HCT116 (cell line): Measurements from ENCODE around the gene PKHD1. TPM values are rescaled to one million over a fixed set of nuclear protein-coding genes. Genes with fewer than 3 reads are reported as not detected.

Experiments
- ATAC-seq: fragments of 200-7000 bp; cut with Tn5 transposase; 2 replicates; pipeline ENCODE4 v1.9.1; 2020; ENCODE audit warnings: mild to moderate bottlenecking, moderate library complexity
- BruUV-seq: library from RNA; stranded (reverse); fragments of 400-500 nt; replicated peaks from 2 replicates; lab custom pipeline; 2021; lab: Mats Ljungman, UMichigan
- CTCF ChIA-PET: fragments of 300-600 bp; sonication (Branson Sonifier 250); formaldehyde crosslinking; loops from one replicate; lab custom pipeline; 2021; ENCODE audit warnings: antibody characterized with exemption; lab: Charles Lee
- POLR2A ChIA-PET: fragments of 300-600, 350-600 bp; sonication (Branson Sonifier 250); formaldehyde crosslinking; loops from one replicate; lab custom pipeline; 2021; ENCODE audit warnings: antibody characterized with exemption; lab: Charles Lee
- RAD21 ChIA-PET, 2 experiments: fragments of 300-600 bp; sonication (Branson Sonifier 250); formaldehyde crosslinking; loops; one replicate each; lab custom pipeline; 2023; ENCODE audit warnings: low total read pairs in 2 of 2; ENCODE audit not compliant: uncharacterized antibody in 2 of 2, unreplicated experiment in 2 of 2, low non-redundant PET in 1 of 2; lab: Charles Lee
- DNase-seq: peaks from one replicate; pipeline ENCODE4 v3.0.0-alpha.2; 2010; ENCODE audit warnings: low read depth, low spot score
- H2AFZ ChIP-seq: fragments of 200-600 bp; shearing (Covaris generic), sonication (generic); 2 replicates; pipeline ENCODE4 v1.6.1; 2017; ENCODE audit warnings: low read depth, mixed run types, mixed read lengths, antibody characterized with exemption, low read length; ENCODE audit not compliant: poor library complexity, severe bottlenecking
- H3K27ac ChIP-seq: 2 replicates; pipeline ENCODE4 v1.5.1; 2012; ENCODE audit warnings: low read depth, low read length
- H3K27me3 ChIP-seq: fragments of 200-600 bp; sonication (generic); 2 replicates; pipeline ENCODE4 v1.6.1; 2016; ENCODE audit warnings: mixed run types, low read length, mixed read lengths; ENCODE audit not compliant: insufficient read depth
- H3K36me3 ChIP-seq, 2 experiments: fragments of 200-500 bp in 1 of 2; fragments of 200-600 bp in 1 of 2; sonication (Bioruptor generic) in 1 of 2; sonication (generic) in 1 of 2; 2 replicates each; pipeline versions ENCODE4 v1.5.1 to v1.6.1; 2014 to 2016; ENCODE audit warnings: low read length in 2 of 2, inconsistent platforms in 1 of 2, mixed read lengths in 1 of 2, mixed run types in 1 of 2; ENCODE audit not compliant: insufficient read depth in 2 of 2, control insufficient read depth in 1 of 2
- H3K4me1 ChIP-seq, 2 experiments: fragments of 200-600 bp in 1 of 2; sonication (generic) in 1 of 2; 2 replicates each; pipeline versions ENCODE4 v1.5.1 to v1.6.1; 2012 to 2017; ENCODE audit warnings: low read length in 2 of 2, inconsistent platforms in 1 of 2, mild to moderate bottlenecking in 1 of 2, mixed read lengths in 1 of 2, mixed run types in 1 of 2, moderate library complexity in 1 of 2; ENCODE audit not compliant: insufficient read depth in 2 of 2, control insufficient read depth in 1 of 2
- H3K4me2 ChIP-seq: fragments of 200-600 bp; sonication (generic); 2 replicates; pipeline ENCODE4 v1.6.1; 2017; ENCODE audit warnings: mixed run types, low read length, mixed read lengths
- H3K4me3 ChIP-seq, 2 experiments: fragments of 200-600 bp in 1 of 2; sonication (generic) in 1 of 2; replicated peaks in 1 of 2; 2 replicates each; pipeline ENCODE4 v1.5.1; 2011 to 2016; ENCODE audit warnings: low read length in 2 of 2, control low read depth in 1 of 2, low read depth in 1 of 2, mild to moderate bottlenecking in 1 of 2, mixed read lengths in 1 of 2, mixed run types in 1 of 2
- H3K79me2 ChIP-seq: fragments of 200-600 bp; sonication (generic); 2 replicates; pipeline ENCODE4 v1.6.1; 2017; ENCODE audit warnings: mild to moderate bottlenecking, mixed run types, low read length, moderate library complexity, mixed read lengths; ENCODE audit not compliant: insufficient read depth
- H3K9ac ChIP-seq: fragments of 200-600 bp; sonication (generic); 2 replicates; pipeline ENCODE4 v1.6.1; 2016; ENCODE audit warnings: low read length, mixed read lengths
- H3K9me2 ChIP-seq: fragments of 200-600 bp; sonication (generic), shearing (Covaris generic); 2 replicates; pipeline ENCODE4 v1.6.1; 2017; ENCODE audit warnings: mixed run types, mild to moderate bottlenecking, moderate library complexity; ENCODE audit not compliant: insufficient read depth
- H3K9me3 ChIP-seq, 2 experiments: fragments of 200-500 bp in 1 of 2; fragments of 200-600 bp in 1 of 2; sonication (Bioruptor generic) in 1 of 2; sonication (generic) in 1 of 2; 2 replicates each; pipeline ENCODE4 v1.6.1; 2014 to 2017; ENCODE audit warnings: low read length in 2 of 2, mixed read lengths in 2 of 2, inconsistent platforms in 1 of 2, low read depth in 1 of 2, mild to moderate bottlenecking in 1 of 2, mixed run types in 1 of 2, moderate library complexity in 1 of 2; ENCODE audit not compliant: control insufficient read depth in 1 of 2, insufficient read depth in 1 of 2
- H4K20me1 ChIP-seq: fragments of 200-600 bp; sonication (generic), shearing (Covaris generic); 2 replicates; pipeline ENCODE4 v1.6.1; 2017; ENCODE audit warnings: mixed run types, mild to moderate bottlenecking, moderate library complexity; ENCODE audit not compliant: insufficient read depth
- ATF3 ChIP-seq: IDR thresholded peaks from 2 replicates; pipeline ENCODE4 v1.6.1; 2012
- CBX3 ChIP-seq: IDR thresholded peaks from 2 replicates; pipeline ENCODE4 v1.6.1; 2012; ENCODE audit warnings: low read depth
- CEBPB ChIP-seq: IDR thresholded peaks from 2 replicates; pipeline ENCODE4 v1.6.1; 2012; ENCODE audit warnings: low read depth
- CTCF ChIP-seq, 3 experiments: fragments of 200-600 bp in 1 of 3; sonication (generic) in 1 of 3; IDR thresholded peaks in 2 of 3; conservative IDR thresholded peaks in 1 of 3; 2 replicates each; pipeline ENCODE4 v1.5.1; 2012 to 2017; ENCODE audit warnings: low read depth in 2 of 3, low read length in 2 of 3, antibody characterized with exemption in 1 of 3, borderline replicate concordance in 1 of 3, control low read depth in 1 of 3, mild to moderate bottlenecking in 1 of 3, mixed read lengths in 1 of 3, mixed run types in 1 of 3, moderate library complexity in 1 of 3; ENCODE audit not compliant: insufficient read depth in 1 of 3
- EGR1 ChIP-seq: IDR thresholded peaks from 2 replicates; pipeline ENCODE4 v1.6.1; 2012; ENCODE audit warnings: low read depth
- ELF1 ChIP-seq: IDR thresholded peaks from 2 replicates; pipeline ENCODE4 v1.6.1; 2012; ENCODE audit warnings: low read depth, borderline replicate concordance
- EZH2 ChIP-seq: fragments of 200-600 bp; sonication (generic); IDR thresholded peaks from 2 replicates; pipeline ENCODE4 v1.6.1; 2017; ENCODE audit warnings: antibody characterized with exemption, mixed run types
- FOSL1 ChIP-seq: IDR thresholded peaks from 2 replicates; pipeline ENCODE4 v1.6.1; 2012; ENCODE audit warnings: low read depth
- RAD21 ChIP-seq: IDR thresholded peaks from 2 replicates; pipeline ENCODE4 v1.6.1; 2012; ENCODE audit warnings: low read depth, mild to moderate bottlenecking
- SP1 ChIP-seq: IDR thresholded peaks from 2 replicates; pipeline ENCODE4 v1.6.1; 2012; ENCODE audit warnings: low read depth
- SRF ChIP-seq: IDR thresholded peaks from 2 replicates; pipeline ENCODE4 v1.6.1; 2012; ENCODE audit warnings: low read depth
- TCF7L2 ChIP-seq: IDR thresholded peaks from 2 replicates; pipeline ENCODE4 v1.7.0; 2011; ENCODE audit warnings: borderline replicate concordance, inconsistent platforms; ENCODE audit not compliant: insufficient read depth, insufficient read length; ENCODE audit errors: extremely low read depth
- ZBTB33 ChIP-seq: IDR thresholded peaks from 2 replicates; pipeline ENCODE4 v1.6.1; 2011; ENCODE audit warnings: mild to moderate bottlenecking, low read length, moderate library complexity; ENCODE audit not compliant: insufficient replicate concordance; ENCODE audit errors: extremely low read depth
- ZFX ChIP-seq: fragments of 450-650 bp; IDR thresholded peaks from 2 replicates; pipeline ENCODE4 v1.6.1; 2017
- intact Hi-C: fragments of 100-400 bp; cut with micrococcal nuclease; formaldehyde crosslinking; loops from 2 replicates; pipeline ENCODE4 v1.10.0; 2022
- total RNA-seq: library from RNA; stranded (reverse); gene quantifications from one replicate; pipeline ENCODE4 v1.2.1, GENCODE V29; 2021; ENCODE audit not compliant: unreplicated experiment

Gene PKHD1
- total RNA-seq, 1 experiment from 2014 or later: not detected

GRCh38 chr6:51968265-51968664, 119.1 kb downstream of the PKHD1 start:
- H3K27ac ChIP-seq: no peak overlapping the region
- no peak overlapping the region for H2AFZ ChIP-seq
- ATAC-seq: no peak
- H3K27me3 ChIP-seq: peaks cover 19% of the 10 kb centered on the region; the same call in 1 of the 2 replicates
- no peaks in the 10 kb centered on the region for H3K9me3 ChIP-seq
- H4K20me1 ChIP-seq: no peaks in the 10 kb centered on the region
- no peak overlapping the region for H3K4me2 ChIP-seq
- RAD21 ChIA-PET: no interaction called here
- no peaks in the 10 kb centered on the region for H3K79me2 ChIP-seq
- no peaks in the 10 kb centered on the region for H3K36me3 ChIP-seq
- no peak overlapping the region for H3K4me3 ChIP-seq
- no peaks in the 10 kb centered on the region for H3K9me2 ChIP-seq
- TF ChIP-seq EZH2: no peak
- no peak for TF ChIP-seq ATF3
- TF ChIP-seq ELF1: no peak
- no peak for TF ChIP-seq CBX3
- POLR2A ChIA-PET: no interaction called here
- BruUV-seq: no TSS peak
- DNase-seq: no peak
- H3K4me1 ChIP-seq: no peaks in the 10 kb centered on the region
- intact Hi-C loops: no loop called here
- no peak overlapping the region for H3K9ac ChIP-seq
- CTCF ChIA-PET: interaction anchor here (1.1 kb wide), 1 partner anchor 8 kb away, joined by 4 read pairs; no protein-coding TSS in a partner anchor

GRCh38 chr6:51965222-51965801, 122.1 kb downstream of the PKHD1 start:
- no peaks in the 10 kb centered on the region for H3K9me3 ChIP-seq

More at GRCh38 chr6:51965222-51965801, 122.1 kb downstream of the PKHD1 start:
- intact Hi-C loops: no loop called here
- no peak overlapping the region for H3K9ac ChIP-seq
- H3K27me3 ChIP-seq: peaks cover 10% of the 10 kb centered on the region; the same call in 1 of the 2 replicates
- DNase-seq (no peak), ATAC-seq (no peak)
- H3K27ac ChIP-seq: no peak overlapping the region
- no peaks in the 10 kb centered on the region for H3K79me2 ChIP-seq
- no peaks in the 10 kb centered on the region for H3K36me3 ChIP-seq
- POLR2A ChIA-PET: no interaction called here
- no peak overlapping the region for H3K4me2 ChIP-seq
- no peaks in the 10 kb centered on the region for H3K4me1 ChIP-seq
- H2AFZ ChIP-seq: no peak overlapping the region
- no TSS peak for BruUV-seq
- H3K9me2 ChIP-seq: no peaks in the 10 kb centered on the region
- CTCF ChIA-PET: no interaction called here
- H4K20me1 ChIP-seq: no peaks in the 10 kb centered on the region
- no peak for TF ChIP-seq TCF7L2
- no peak for TF ChIP-seq RAD21
- no peak for TF ChIP-seq SP1
- TF ChIP-seq CTCF (IDR thresholded peaks at IDR 0.05 in 2 of 3, conservative IDR thresholded peaks at IDR 0.05 in 1 of 3; ENCODE audit: borderline replicate concordance in 1 of 3, insufficient read depth in 1 of 3, low read depth in 2 of 3, low read length in 2 of 3): no peak
- TF ChIP-seq EZH2: no peak
- no peak for TF ChIP-seq ZBTB33
- TF ChIP-seq CEBPB: no peak
- TF ChIP-seq ZFX: no peak
- no peak for TF ChIP-seq ELF1
- no peak for TF ChIP-seq EGR1
- TF ChIP-seq FOSL1: no peak
- no peak for TF ChIP-seq SRF
- no peak for TF ChIP-seq CBX3
- RAD21 ChIA-PET: no interaction called here
- no peak overlapping the region for H3K4me3 ChIP-seq
